ENCODE results near the gene HS6ST2. TPM values are rescaled to one million over a fixed set of nuclear protein-coding genes. Genes with fewer than 3 reads are reported as not detected.

The HS6ST2 gene
- total RNA-seq, 1 donor from 2014 or later, result 6.2 TPM

GRCh38 chrX:132712350-132712749, 246.1 kb downstream of the HS6ST2 start:
- H3K9me3 Mint-ChIP-seq (ENCODE audit: unreplicated experiment), result no peaks in the 10 kb centered on the region
- no peak overlapping the region for H3K4me3 Mint-ChIP-seq (ENCODE audit: unreplicated experiment)
- no peaks in the 10 kb centered on the region for H3K36me3 Mint-ChIP-seq (ENCODE audit: unreplicated experiment)
- H3K27ac Mint-ChIP-seq (ENCODE audit: unreplicated experiment), result no peak overlapping the region
- TF ChIP-seq, protein P1, sequence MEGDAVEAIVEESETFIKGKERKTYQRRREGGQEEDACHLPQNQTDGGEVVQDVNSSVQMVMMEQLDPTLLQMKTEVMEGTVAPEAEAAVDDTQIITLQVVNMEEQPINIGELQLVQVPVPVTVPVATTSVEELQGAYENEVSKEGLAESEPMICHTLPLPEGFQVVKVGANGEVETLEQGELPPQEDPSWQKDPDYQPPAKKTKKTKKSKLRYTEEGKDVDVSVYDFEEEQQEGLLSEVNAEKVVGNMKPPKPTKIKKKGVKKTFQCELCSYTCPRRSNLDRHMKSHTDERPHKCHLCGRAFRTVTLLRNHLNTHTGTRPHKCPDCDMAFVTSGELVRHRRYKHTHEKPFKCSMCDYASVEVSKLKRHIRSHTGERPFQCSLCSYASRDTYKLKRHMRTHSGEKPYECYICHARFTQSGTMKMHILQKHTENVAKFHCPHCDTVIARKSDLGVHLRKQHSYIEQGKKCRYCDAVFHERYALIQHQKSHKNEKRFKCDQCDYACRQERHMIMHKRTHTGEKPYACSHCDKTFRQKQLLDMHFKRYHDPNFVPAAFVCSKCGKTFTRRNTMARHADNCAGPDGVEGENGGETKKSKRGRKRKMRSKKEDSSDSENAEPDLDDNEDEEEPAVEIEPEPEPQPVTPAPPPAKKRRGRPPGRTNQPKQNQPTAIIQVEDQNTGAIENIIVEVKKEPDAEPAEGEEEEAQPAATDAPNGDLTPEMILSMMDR (IDR thresholded peaks at IDR 0.05), result no peak
- H3K4me1 Mint-ChIP-seq (ENCODE audit: unreplicated experiment), result peaks cover 14% of the 10 kb centered on the region
- no peak for DNase-seq (ENCODE audit: extremely low spot score, unreplicated experiment)
- H3K27me3 Mint-ChIP-seq (ENCODE audit: unreplicated experiment), result no peaks in the 10 kb centered on the region

- H3K27ac Mint-ChIP-seq (ENCODE audit: unreplicated experiment), result no peak overlapping the region
- TF ChIP-seq, protein P1 (IDR thresholded peaks at IDR 0.05), result no peak
- H3K27me3 Mint-ChIP-seq (ENCODE audit: unreplicated experiment), result no peaks in the 10 kb centered on the region
- H3K36me3 Mint-ChIP-seq (ENCODE audit: unreplicated experiment), result no peaks in the 10 kb centered on the region
- DNase-seq (ENCODE audit: extremely low spot score, unreplicated experiment), result no peak
- no peaks in the 10 kb centered on the region for H3K9me3 Mint-ChIP-seq (ENCODE audit: unreplicated experiment)
- H3K4me3 Mint-ChIP-seq (ENCODE audit: unreplicated experiment), result no peak overlapping the region
- peaks cover 3% of the 10 kb centered on the region for H3K4me1 Mint-ChIP-seq (ENCODE audit: unreplicated experiment)
Observed at GRCh38 chrX:132710656-132711155, 247.7 kb downstream of the HS6ST2 start.

DNA sequence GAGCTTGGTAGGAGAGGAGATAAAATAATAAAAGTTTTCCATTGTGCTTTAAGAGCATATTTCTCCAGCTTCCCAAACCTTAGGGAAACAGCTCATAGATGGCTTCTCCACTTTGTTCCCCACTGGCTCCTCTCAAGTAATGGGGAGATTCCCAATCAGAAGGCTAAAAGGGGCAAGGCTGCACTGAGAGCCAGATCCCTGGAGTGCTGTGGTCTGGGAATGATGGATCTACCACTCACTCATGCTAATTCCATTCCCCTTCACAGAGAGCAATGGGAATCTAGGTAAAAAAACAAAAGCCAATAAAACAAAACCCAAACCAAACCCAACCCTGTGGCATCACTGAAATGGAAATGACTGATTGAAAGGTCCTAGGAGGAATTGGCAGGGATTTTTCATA, 249.9 kb downstream of the HS6ST2 start:
- Mint-ChIP-seq H3K27me3 (ENCODE audit: unreplicated experiment) (no peaks in the 10 kb centered on the region), H3K4me1 (ENCODE audit: unreplicated experiment) (peaks cover 3% of the 10 kb centered on the region), H3K27ac (ENCODE audit: unreplicated experiment) (no peak overlapping the region), H3K9me3 (ENCODE audit: unreplicated experiment) (no peaks in the 10 kb centered on the region), H3K36me3 (ENCODE audit: unreplicated experiment) (no peaks in the 10 kb centered on the region), H3K4me3 (ENCODE audit: unreplicated experiment) (no peak overlapping the region)
- TF ChIP-seq, protein P1 (IDR thresholded peaks at IDR 0.05), result no peak
- no peak for DNase-seq (ENCODE audit: extremely low spot score, unreplicated experiment)

GRCh38 chrX:132704769-132705168, 253.7 kb downstream of the HS6ST2 start:
- Mint-ChIP-seq H3K9me3 (ENCODE audit: unreplicated experiment) (no peaks in the 10 kb centered on the region), H3K4me1 (ENCODE audit: unreplicated experiment) (no peaks in the 10 kb centered on the region), H3K36me3 (ENCODE audit: unreplicated experiment) (no peaks in the 10 kb centered on the region), H3K4me3 (ENCODE audit: unreplicated experiment) (no peak overlapping the region), H3K27ac (ENCODE audit: unreplicated experiment) (no peak overlapping the region), H3K27me3 (ENCODE audit: unreplicated experiment) (no peaks in the 10 kb centered on the region)
- TF ChIP-seq, protein P1 (IDR thresholded peaks at IDR 0.05), result no peak
- no peak for DNase-seq (ENCODE audit: extremely low spot score, unreplicated experiment)

GRCh38 chrX:132694382-132694781, 264.0 kb downstream of the HS6ST2 start:
- Mint-ChIP-seq H3K4me3 (ENCODE audit: unreplicated experiment) (no peak overlapping the region), H3K27me3 (ENCODE audit: unreplicated experiment) (no peaks in the 10 kb centered on the region), H3K9me3 (ENCODE audit: unreplicated experiment) (peaks cover 7% of the 10 kb centered on the region), H3K4me1 (ENCODE audit: unreplicated experiment) (no peaks in the 10 kb centered on the region), H3K27ac (ENCODE audit: unreplicated experiment) (no peak overlapping the region), H3K36me3 (ENCODE audit: unreplicated experiment) (no peaks in the 10 kb centered on the region)
- no peak for DNase-seq (ENCODE audit: extremely low spot score, unreplicated experiment)
- TF ChIP-seq, protein P1 (IDR thresholded peaks at IDR 0.05), result no peak
